Stimulated activated CD8-positive, alpha-beta memory T cell treated with anti-CD3 and anti-CD28 coated beads, Interleukin-12 subunit alpha, Interleukin-12 subunit beta, amount 100 ng/mL, for 1 hour (primary cell): ENCODE data around the gene TRDMT1.

Experiments
- DNase-seq: peaks from one replicate; pipeline ENCODE4 v3.0.0-alpha.2; 2020; ENCODE audit warnings: low read depth

The TRDMT1 gene, protein sequence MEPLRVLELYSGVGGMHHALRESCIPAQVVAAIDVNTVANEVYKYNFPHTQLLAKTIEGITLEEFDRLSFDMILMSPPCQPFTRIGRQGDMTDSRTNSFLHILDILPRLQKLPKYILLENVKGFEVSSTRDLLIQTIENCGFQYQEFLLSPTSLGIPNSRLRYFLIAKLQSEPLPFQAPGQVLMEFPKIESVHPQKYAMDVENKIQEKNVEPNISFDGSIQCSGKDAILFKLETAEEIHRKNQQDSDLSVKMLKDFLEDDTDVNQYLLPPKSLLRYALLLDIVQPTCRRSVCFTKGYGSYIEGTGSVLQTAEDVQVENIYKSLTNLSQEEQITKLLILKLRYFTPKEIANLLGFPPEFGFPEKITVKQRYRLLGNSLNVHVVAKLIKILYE

GRCh38 chr10:17200912-17201793 lies at the start of gene TRDMT1:
TSS of gene TRDMT1 (minus strand) at chr10:17201672. CDS start at chr10:17201634, 38 bp downstream.
- DNase-seq, result peak; percentile 64

DNA sequence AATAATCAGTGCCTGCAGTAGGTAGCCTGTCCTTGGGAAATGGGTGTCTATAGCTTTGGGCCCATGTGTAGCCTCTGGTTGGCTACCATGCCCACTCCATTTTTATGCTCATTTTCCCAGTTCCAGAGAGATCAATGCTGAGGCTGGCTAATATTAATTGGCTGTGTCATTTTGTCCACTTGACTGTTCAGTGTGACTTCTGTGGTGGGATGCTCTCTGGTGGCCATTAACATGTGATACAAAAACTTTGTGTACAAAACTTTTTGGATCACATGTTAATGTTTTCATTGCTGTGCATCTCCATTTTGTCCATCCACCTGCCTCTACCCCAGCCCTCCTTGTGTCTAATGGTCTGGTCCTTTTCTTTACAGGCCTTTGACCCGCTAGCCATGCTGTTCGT lies 49.3 kb upstream of the TRDMT1 start:
- no peak for DNase-seq

- DNase-seq, result no peak
These were observed 48.3 kb upstream of the TRDMT1 start for GRCh38 chr10:17249820-17250219.

DNA sequence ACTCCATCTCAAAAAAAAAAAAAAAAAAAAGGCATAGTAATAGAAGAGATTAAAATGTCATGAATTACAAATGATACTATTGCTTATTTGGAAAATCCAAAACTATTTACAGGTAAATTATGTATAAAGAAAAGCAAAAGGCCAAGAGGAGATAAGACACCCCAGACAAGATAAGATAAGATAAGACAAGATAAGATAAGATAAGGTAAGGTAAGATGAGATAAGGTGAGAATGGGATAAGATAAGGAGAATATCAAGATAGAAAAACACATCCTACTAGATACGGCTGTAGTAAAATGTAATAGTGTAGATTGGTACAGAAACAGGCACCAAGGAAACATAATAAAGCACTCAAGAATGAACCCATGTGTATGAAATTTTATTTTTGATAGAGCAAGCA lies 47.5 kb upstream of the TRDMT1 start:
- no peak for DNase-seq

DNA sequence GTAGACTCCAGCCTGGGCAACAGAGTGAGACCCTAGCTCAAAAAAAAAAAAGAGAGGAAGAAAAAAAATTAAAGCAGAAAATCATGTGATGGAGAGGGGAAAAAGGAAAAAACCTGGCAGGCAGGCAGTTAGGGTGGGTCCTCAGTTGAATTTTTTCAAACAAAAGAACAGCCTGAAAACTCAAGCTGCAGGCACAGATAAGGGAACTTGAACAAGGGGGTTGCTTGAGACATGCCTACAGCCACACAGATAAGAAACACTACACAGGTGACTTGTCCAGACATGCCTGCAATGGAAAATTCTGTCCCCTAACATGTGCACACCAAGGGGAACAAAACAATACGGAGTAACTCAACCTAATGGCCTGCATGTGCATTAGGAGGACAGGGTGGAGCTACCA lies 45.7 kb upstream of the TRDMT1 start:
- no peak for DNase-seq

GRCh38 chr10:17244700-17245365 lies 43.4 kb upstream of the TRDMT1 start:
- no peak for DNase-seq

DNA sequence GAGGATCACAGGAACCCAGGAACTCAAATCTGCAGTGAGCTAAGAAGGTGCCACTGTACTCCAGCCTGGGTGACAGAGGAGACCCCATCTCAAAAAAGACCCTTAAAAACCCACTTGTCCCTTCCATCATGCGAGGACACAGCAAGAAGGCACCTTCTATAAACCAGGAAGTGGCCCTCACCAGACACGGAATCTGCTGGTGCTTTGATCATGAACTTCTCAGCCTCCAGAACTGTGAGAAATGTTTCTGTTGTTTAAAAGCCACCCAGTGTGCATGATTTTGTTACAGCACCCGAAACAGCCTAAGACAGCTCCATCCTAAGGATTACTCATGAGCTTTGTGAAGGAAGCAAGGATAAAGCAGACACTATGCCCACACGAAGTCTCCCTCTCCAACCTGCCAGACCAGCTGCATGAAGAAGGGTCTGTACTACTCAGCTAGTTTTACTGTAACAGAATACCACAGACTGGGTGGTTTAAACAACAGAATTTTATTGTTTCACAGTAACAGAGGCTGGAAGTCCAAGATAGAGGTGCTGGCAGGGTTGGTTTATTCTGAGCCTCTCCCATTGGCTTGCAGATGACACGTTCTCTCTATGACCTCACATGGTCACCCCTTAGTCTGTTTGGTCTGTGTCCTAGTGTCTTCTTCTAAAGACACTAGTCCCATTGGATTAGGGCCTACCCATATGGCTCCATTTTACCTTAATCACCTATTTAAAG lies 40.3 kb upstream of the TRDMT1 start:
- no peak for DNase-seq

GRCh38 chr10:17240616-17241015 lies 39.1 kb upstream of the TRDMT1 start:
- DNase-seq, result no peak

GRCh38 chr10:17240096-17240495 lies 38.6 kb upstream of the TRDMT1 start:
- DNase-seq, result no peak

DNA sequence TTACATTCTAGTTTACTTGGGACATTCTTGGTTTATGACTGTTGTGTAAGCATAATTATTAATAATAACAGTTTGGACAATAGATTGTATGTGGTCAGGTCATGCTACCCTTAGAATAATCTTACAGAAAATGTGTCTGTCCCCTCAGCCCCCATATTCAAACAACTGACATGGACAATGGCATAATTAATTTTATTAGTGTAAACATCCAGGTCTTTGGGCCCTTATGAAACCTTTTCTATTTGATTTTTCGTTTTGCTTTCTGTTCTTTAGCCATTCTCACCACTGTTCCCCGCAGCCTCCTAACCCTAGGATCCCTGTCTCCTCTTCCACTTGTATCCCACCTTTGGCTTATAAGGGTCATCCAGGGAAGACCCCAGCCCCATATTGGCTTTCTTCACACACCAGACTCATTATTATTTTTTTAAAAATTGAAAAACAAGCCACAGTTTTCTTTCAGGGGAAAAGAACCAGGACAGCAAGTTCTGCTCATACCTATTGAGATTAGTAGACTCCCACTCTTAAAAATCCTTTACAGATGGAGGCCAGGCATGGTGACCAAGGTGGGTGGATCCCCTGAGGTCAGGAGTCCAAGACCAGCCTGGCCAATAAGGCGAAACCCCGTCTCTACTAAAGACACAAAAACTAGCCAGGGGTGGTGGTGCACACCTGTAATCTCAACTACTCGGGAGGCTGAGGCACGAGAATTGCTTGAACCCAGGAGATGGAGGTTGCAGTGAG lies 38.0 kb upstream of the TRDMT1 start:
- no peak for DNase-seq

DNA sequence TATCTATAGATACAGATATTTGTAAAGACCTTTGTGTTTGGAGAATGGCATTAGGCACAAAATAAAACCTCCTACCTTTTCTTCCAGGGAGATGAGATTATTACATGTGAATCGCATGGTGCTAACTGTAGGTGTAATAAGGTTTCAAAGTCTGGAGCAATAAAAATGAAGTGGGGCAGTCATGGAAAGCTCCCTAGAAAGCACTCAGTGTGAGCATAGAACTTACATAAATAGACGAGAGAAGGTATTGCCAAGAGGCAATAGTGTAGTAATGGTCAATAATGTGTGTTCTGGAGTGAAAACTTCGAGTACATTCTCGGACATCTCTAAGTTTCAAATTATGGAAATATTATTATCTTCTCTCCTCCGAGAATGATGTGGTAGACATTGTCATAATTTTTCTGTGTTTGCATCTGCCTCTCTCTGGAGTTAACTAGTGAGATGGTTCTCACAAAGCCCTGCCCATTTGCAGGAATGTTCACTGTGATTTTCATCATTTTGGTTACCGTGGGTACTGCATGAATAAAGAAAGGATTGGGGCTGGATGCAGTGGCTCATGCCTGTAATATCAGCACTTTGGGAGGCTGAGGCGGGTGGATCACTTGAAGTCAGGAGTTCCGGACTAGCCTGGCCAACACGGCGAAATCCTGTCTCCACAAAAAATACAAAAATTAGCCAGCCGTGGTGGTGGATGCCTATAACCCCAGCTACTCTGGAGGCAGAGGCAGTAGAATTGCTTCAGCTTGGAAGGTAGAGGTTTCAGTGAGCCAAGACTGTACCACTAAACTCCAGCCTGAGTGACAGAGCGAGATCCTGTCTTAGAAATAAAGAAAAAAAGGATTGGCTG lies 37.2 kb upstream of the TRDMT1 start:
- DNase-seq, result no peak

GRCh38 chr10:17237915-17238444 lies 36.5 kb upstream of the TRDMT1 start:
- no peak for DNase-seq

DNA sequence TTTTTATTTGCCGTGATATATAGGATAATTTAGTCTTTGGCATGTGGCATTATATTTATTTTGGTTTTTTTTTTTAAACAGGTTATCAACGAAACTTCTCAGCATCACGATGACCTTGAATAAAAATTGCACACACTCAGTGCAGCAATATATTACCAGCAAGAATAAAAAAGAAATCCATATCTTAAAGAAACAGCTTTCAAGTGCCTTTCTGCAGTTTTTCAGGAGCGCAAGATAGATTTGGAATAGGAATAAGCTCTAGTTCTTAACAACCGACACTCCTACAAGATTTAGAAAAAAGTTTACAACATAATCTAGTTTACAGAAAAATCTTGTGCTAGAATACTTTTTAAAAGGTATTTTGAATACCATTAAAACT lies 35.7 kb upstream of the TRDMT1 start:
- no peak for DNase-seq

DNA sequence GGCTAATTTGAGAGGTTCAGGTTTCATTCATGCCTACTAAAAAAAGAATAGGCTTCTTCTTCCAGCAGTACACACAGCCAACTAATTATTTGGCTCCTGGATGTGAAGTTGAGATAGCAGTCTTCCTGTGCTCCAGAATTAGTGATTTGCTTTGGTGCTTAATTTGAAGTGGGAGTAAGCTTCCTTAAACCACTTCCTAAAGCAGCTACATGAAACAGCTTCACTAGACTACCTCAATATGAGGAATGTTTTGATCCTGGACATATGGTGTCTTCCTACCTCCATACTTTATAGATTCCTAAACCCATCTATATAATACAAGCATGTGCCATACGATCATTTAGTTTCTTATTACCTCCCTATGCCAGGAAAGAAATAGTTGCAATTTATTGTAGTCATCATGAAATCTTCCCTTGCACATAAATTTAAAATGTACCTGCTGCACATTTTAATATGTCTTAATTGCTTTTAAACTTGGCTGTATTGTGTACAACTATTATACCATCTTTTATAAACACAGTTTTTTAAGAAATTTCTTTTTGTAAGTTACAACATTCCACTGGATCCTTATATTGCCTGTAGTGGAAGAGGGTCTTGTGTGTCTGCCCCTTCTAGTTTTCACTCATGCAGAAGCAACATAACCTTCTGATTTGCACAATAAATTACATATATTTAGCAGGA lies 35.1 kb upstream of the TRDMT1 start:
- DNase-seq, result no peak

GRCh38 chr10:17235136-17235535 lies 33.7 kb upstream of the TRDMT1 start:
- no peak for DNase-seq

DNA sequence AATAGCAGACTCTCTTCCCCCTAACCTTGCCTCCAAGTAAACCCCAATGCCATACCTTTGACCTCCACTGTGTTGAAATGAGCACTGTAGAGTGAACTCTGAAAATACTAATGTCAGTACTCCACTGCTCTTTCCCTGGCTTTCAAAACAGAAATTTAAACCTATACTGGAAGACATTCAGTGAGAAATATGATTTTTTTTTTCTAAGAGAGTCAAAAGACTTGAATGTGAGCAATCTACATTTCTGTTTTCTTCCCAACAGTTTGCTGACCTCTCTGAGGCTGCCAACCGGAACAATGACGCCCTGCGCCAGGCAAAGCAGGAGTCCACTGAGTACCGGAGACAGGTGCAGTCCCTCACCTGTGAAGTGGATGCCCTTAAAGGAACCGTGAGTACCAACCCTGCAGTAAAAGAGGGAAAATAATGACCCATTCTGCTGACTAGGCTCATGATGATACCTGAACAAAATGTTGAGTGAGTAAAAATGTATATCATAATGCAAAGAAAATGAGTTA lies 33.0 kb upstream of the TRDMT1 start:
- DNase-seq, result no peak

DNA sequence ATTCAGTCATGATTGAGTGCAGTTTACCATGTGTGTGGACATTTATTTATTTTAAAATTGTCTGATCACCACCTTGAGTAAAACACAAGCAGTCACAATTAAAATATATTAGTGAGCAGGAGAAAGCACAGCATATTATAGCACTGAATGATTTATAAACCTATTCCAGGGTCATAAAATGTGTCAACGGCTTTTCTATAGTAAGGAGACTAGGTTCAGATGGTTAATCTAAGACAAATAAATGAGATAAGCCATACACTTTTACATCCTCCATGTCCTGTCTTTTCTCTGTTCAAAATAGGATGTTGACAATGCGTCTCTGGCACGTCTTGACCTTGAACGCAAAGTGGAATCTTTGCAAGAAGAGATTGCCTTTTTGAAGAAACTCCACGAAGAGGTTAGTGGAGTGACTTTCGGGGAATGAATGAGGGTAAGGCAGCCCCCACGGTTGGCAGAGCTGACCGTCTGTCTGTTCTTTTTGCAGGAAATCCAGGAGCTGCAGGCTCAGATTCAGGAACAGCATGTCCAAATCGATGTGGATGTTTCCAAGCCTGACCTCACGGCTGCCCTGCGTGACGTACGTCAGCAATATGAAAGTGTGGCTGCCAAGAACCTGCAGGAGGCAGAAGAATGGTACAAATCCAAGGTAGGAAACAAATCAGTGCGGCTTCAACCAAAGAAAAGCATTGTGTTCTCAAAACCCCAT lies 32.0 kb upstream of the TRDMT1 start:
- DNase-seq, result no peak

- DNase-seq, result no peak
These were observed 30.9 kb upstream of the TRDMT1 start for GRCh38 chr10:17232276-17232960.
